ENCODE measurements around the gene ADRB1. TPM values are rescaled to one million over a fixed set of nuclear protein-coding genes. Genes with fewer than 3 reads are reported as not detected.

Gene ADRB1
- total and polyA plus RNA-seq, 2 of the 13 experiments (the other 11 are each of a cell fraction or from before 2014, with no cell fraction given) = 0.07 TPM; not detected in 1

DNA sequence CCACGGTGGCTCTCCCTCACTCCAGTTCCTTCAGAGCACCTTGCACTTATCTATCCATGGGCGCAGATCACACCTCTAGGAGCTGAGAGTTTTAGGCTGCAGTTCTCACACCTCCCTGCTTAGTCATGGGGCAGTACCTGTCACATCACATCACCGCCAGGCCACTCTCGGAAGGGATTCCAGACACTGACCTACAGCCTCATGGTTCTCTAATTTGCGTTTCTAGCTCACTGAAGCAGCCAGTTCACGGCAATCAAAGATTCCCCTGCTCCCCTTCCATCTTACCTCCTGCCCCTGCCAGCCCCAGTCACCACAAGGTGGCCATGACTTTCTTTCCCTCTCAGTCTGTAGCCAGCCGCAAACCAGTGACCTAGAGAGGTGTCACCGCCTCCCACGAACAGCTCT, 34.2 kb downstream of the ADRB1 start (continued):
- TF ChIP-seq, protein P1, sequence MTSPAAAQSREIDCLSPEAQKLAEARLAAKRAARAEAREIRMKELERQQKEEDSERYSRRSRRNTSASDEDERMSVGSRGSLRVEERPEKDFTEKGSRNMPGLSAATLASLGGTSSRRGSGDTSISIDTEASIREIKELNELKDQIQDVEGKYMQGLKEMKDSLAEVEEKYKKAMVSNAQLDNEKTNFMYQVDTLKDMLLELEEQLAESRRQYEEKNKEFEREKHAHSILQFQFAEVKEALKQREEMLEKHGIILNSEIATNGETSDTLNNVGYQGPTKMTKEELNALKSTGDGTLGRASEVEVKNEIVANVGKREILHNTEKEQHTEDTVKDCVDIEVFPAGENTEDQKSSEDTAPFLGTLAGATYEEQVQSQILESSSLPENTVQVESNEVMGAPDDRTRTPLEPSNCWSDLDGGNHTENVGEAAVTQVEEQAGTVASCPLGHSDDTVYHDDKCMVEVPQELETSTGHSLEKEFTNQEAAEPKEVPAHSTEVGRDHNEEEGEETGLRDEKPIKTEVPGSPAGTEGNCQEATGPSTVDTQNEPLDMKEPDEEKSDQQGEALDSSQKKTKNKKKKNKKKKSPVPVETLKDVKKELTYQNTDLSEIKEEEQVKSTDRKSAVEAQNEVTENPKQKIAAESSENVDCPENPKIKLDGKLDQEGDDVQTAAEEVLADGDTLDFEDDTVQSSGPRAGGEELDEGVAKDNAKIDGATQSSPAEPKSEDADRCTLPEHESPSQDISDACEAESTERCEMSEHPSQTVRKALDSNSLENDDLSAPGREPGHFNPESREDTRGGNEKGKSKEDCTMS (CRISPR knock-in tag; conservative IDR thresholded peaks at IDR 0.05) = no peak
- TF ChIP-seq, protein P2, sequence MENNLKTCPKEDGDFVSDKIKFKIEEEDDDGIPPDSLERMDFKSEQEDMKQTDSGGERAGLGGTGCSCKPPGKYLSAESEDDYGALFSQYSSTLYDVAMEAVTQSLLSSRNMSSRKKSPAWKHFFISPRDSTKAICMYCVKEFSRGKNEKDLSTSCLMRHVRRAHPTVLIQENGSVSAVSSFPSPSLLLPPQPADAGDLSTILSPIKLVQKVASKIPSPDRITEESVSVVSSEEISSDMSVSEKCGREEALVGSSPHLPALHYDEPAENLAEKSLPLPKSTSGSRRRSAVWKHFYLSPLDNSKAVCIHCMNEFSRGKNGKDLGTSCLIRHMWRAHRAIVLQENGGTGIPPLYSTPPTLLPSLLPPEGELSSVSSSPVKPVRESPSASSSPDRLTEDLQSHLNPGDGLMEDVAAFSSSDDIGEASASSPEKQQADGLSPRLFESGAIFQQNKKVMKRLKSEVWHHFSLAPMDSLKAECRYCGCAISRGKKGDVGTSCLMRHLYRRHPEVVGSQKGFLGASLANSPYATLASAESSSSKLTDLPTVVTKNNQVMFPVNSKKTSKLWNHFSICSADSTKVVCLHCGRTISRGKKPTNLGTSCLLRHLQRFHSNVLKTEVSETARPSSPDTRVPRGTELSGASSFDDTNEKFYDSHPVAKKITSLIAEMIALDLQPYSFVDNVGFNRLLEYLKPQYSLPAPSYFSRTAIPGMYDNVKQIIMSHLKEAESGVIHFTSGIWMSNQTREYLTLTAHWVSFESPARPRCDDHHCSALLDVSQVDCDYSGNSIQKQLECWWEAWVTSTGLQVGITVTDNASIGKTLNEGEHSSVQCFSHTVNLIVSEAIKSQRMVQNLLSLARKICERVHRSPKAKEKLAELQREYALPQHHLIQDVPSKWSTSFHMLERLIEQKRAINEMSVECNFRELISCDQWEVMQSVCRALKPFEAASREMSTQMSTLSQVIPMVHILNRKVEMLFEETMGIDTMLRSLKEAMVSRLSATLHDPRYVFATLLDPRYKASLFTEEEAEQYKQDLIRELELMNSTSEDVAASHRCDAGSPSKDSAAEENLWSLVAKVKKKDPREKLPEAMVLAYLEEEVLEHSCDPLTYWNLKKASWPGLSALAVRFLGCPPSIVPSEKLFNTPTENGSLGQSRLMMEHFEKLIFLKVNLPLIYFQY (CRISPR knock-in tag; IDR thresholded peaks at IDR 0.05; ENCODE audit: borderline replicate concordance) = no peak
- TF ChIP-seq, protein P3, sequence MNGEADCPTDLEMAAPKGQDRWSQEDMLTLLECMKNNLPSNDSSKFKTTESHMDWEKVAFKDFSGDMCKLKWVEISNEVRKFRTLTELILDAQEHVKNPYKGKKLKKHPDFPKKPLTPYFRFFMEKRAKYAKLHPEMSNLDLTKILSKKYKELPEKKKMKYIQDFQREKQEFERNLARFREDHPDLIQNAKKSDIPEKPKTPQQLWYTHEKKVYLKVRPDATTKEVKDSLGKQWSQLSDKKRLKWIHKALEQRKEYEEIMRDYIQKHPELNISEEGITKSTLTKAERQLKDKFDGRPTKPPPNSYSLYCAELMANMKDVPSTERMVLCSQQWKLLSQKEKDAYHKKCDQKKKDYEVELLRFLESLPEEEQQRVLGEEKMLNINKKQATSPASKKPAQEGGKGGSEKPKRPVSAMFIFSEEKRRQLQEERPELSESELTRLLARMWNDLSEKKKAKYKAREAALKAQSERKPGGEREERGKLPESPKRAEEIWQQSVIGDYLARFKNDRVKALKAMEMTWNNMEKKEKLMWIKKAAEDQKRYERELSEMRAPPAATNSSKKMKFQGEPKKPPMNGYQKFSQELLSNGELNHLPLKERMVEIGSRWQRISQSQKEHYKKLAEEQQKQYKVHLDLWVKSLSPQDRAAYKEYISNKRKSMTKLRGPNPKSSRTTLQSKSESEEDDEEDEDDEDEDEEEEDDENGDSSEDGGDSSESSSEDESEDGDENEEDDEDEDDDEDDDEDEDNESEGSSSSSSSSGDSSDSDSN (CRISPR knock-in tag; IDR thresholded peaks at IDR 0.05) = no peak
- TF ChIP-seq ZBTB40 (IDR thresholded peaks at IDR 0.05) = no peak
- no peak for TF ChIP-seq ZBTB40 (CRISPR knock-in tag; IDR thresholded peaks at IDR 0.05)
- no peak for TF ChIP-seq PRDM4 (CRISPR knock-in tag; IDR thresholded peaks at IDR 0.05; ENCODE audit: borderline replicate concordance)
- no peak for TF ChIP-seq SOX5 (CRISPR knock-in tag; IDR thresholded peaks at IDR 0.05; ENCODE audit: borderline replicate concordance)
- no peak for TF ChIP-seq SMC3 (IDR thresholded peaks at IDR 0.05; ENCODE audit: low read length)

Measured in HepG2 (cell line).